Renal pelvis (tissue), 12 donors: ENCODE measurements around the gene SUGCT. TPM values are rescaled to one million over a fixed set of nuclear protein-coding genes. Genes with fewer than 3 reads are reported as not detected.
"Not testable (repeated sequence)": the region's sequence is repeated elsewhere in the genome, so short reads cannot be mapped to it uniquely, and the experiment has no call there.

ENCODE experiments used
- DNase-seq: peaks from one replicate; pipeline ENCODE4 v3.0.0-alpha.2; 2013
- long read RNA-seq, 16 experiments: transcript quantifications; one replicate each; lab custom pipeline, GENCODE V29; 2026
- polyA plus RNA-seq, 3 donors: library from polyadenylated mRNA; unstranded; fragments of 120-200 nt; gene quantifications; one replicate each; pipeline ENCODE4 v1.2.1, GENCODE V29; 2013; ENCODE audit not compliant: insufficient read length in 3 of 3

Gene SUGCT
- polyA plus RNA-seq: 10 to 100 TPM; 12.2 to 14.5 (median 14.0) TPM
- long read RNA-seq, donor 1, partial matches to known transcripts: 7 of 7 reads
- long read RNA-seq, donor 1, other reads (novel, unspliced or antisense): 0 of 7 reads
- long read RNA-seq, donor 2, partial matches to known transcripts: 8 of 8 reads
- long read RNA-seq, donor 2, other reads (novel, unspliced or antisense): 0 of 8 reads
- long read RNA-seq, donor 3: 0 reads
- long read RNA-seq, donor 4, partial matches to known transcripts: 0 of 1 reads
- long read RNA-seq, donor 4, other reads (novel, unspliced or antisense): 0 of 1 reads
- long read RNA-seq, donor 5, partial matches to known transcripts: 0 of 1 reads
- long read RNA-seq, donor 5, other reads (novel, unspliced or antisense): 0 of 1 reads
- long read RNA-seq, donor 6, partial matches to known transcripts: 0 of 1 reads
- long read RNA-seq, donor 6, other reads (novel, unspliced or antisense): 0 of 1 reads
- long read RNA-seq, donor 7: 0 reads
- long read RNA-seq, donor 8: 0 reads
- long read RNA-seq, donor 9, partial matches to known transcripts: 7 of 8 reads
- long read RNA-seq, donor 9, other reads (novel, unspliced or antisense): 0 of 8 reads
- long read RNA-seq, donor 10, partial matches to known transcripts: 6 of 6 reads
- long read RNA-seq, donor 10, other reads (novel, unspliced or antisense): 0 of 6 reads
- long read RNA-seq, donor 11: 0 reads
- long read RNA-seq, donor 12, partial matches to known transcripts: 5 of 6 reads
- long read RNA-seq, donor 12, other reads (novel, unspliced or antisense): 0 of 6 reads
- long read RNA-seq, donor 13: 0 reads
- long read RNA-seq, donor 14, partial matches to known transcripts: 0 of 1 reads
- long read RNA-seq, donor 14, other reads (novel, unspliced or antisense): 0 of 1 reads
- long read RNA-seq, donor 15, partial matches to known transcripts: 0 of 2 reads
- long read RNA-seq, donor 15, other reads (novel, unspliced or antisense): 0 of 2 reads
- long read RNA-seq, donor 16: 0 reads

DNA sequence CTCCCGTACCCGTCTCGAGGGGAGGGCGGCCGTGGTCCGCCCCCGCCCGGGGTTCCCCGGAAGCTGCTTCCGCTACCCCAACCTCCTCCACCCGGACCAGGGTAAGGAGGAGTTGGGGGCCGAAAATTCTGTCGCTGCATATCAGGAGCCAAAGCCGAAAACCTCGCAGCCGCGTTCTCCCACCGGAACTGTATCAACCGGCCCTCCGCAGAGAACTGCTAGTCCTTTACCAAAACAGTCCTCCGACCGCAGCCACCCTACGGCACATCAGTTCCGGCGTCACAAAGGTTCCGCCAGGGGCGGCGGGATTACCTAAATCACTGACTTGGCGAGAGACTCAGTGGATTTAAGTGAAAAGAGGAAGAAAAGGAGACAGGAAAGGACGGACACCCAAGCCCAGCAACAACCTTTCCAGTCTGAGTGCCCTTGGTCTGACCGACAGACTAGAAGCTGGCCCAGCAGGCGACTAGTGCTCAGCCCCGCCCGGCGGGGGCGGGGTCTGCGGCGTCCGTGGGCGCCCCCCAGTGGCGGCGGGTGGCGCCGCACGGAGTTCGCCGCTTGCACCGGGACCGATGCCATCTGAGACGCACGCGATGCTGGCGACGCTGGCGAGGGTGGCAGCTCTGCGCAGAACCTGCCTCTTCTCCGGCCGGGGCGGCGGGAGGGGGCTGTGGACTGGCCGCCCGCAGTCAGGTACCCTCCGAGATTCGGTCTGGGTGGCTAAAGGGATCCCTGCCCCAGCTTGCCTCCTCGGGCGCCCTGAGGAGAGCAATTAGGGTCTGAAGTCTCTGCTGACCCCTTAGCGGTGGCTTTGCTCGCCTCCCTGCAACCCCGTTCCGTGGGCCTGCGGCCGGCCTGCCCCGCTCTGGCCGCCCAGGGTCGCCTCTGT lies at the start of gene SUGCT, which contains the start of gene MPLKIP:
Gene SUGCT, plus strand, starts transcription at position 578 of the 889 bp plus-strand sequence.
Gene MPLKIP, minus strand, starts transcription at position 195 of the 889 bp plus-strand sequence. Its CDS starts 55 bp downstream, at position 140.
- DNase-seq: peak; percentile 89

- DNase-seq: no peak
Observed at GRCh38 chr7:40092182-40092581, 42.6 kb upstream of the SUGCT start.

- DNase-seq: no peak
Observed at GRCh38 chr7:40093631-40094350, 41.0 kb upstream of the SUGCT start.

GRCh38 chr7:40095230-40095629 lies 39.6 kb upstream of the SUGCT start:
- no peak for DNase-seq

- no peak for DNase-seq
Observed at GRCh38 chr7:40095695-40096327, 39.0 kb upstream of the SUGCT start.

DNA sequence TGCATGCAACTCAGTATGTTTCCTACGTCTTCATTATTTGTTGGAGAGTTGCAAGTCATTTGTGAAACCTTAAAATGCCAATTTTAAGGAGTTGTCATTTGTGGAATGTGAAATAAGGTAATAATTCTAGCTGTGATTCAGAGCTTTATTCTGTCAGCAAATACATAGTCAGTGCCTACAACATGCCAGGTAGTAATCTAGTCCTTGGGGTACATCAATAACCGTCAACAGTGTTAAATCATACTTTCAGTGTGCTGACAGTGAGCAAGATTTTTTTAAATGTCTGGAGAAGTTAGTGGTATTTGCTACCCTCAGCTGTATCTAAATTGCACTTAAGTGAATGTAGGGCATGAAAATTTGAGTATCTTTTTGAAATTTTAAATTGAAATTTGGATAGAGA lies 37.1 kb upstream of the SUGCT start:
- DNase-seq: no peak

- no peak for DNase-seq
Observed at GRCh38 chr7:40098810-40099209, 36.0 kb upstream of the SUGCT start.

GRCh38 chr7:40099837-40100236 lies 35.0 kb upstream of the SUGCT start:
- DNase-seq: no peak

DNA sequence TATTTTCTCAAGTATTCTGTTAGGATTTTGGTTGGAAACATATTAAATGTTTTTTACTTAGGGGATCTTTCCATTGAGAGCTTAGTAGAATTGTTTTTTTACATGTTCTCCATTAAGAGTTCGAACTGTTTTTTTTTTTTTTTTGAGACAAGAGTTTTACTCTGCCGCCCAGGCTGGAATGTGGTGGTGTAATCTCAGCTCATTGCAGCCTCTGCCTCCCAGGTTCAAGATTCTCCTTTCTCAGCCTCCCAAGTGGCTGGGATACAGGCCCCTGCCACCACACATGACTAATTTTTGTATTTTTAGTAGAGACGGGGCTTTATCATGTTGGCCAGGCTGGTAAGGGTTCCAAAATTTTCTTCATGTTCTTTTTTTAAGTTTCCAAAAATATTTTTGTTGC lies 33.6 kb upstream of the SUGCT start:
- DNase-seq: no peak

- DNase-seq: no peak
Observed at GRCh38 chr7:40102897-40103296, 31.9 kb upstream of the SUGCT start.

DNA sequence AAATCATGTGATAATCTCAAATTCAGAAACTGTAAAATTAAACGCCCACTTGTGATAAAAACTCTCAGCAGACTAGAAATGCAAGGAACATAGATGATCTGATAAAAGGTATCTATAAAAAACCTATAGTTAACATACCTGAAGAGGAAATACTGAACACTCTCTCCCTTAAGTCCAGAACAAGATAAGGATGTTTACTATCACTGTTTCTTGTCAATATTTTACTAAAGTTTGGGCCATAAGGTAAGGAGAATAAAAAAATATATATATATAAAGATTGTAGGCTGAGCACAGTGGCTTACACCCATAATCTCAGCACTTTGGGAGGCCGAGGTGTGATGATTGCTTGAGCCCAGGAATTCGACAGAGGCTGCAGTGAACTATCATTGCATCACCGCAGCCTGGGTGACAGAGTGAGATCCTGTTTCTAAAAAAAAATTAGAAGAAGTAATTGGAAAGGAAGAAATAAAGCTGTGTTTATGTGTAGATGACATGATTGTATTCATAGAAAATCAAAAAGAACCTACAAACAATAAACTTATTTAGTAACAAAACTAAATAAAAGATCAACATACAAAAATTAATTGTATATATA lies 28.8 kb upstream of the SUGCT start:
- DNase-seq: no peak

DNA sequence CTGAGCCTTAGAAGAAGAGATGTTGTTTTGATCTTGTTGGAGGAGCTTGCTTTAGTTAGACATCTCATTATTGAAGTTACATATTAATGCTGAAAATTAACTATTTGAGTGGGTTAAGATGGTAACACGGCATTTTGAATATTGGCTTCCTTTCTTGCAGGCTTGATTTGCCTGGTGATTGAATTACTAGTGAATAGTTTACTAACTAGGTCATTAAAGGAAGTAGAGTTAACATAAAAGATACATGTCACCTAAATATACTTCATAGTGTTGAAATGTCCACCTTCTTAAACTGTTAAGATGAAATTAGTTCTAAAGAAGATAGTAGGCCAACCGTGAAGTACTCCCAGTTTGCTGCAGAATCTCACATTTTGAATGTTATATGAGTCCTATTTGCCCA lies 18.9 kb upstream of the SUGCT start:
- DNase-seq: no peak

DNA sequence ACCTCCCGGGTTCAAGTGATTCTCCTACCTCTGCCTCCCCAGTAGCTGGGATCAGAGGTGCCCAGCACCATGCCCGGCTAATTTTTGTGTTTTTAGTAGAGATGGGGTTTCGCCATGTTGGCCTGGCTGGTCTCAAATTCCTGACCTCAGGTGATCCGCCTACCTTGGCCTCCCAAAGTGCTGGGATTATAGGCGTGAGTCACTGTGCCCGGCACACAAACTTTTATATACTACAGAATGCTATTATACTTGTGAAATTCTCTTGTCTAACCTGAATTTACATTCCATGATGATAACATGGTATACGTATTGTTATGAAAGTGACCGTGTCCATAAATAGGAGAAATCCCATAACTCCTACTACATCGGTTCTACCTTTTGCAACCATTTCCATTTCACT lies 17.6 kb upstream of the SUGCT start:
- DNase-seq: not testable (repeated sequence)

GRCh38 chr7:40118201-40118600 lies 16.6 kb upstream of the SUGCT start:
- not testable (repeated sequence) for DNase-seq

GRCh38 chr7:40120020-40120419 lies 14.8 kb upstream of the SUGCT start:
- no peak for DNase-seq

GRCh38 chr7:40122100-40122939 lies 12.5 kb upstream of the SUGCT start:
- not testable (repeated sequence) for DNase-seq

- no peak for DNase-seq
Observed at GRCh38 chr7:40122940-40123254, 11.9 kb upstream of the SUGCT start.

GRCh38 chr7:40133561-40134427 lies 1.0 kb upstream of the SUGCT start:
- DNase-seq: peak; percentile 5
